ENCODE measurements around the gene DMD.

Gene DMD

DNA sequence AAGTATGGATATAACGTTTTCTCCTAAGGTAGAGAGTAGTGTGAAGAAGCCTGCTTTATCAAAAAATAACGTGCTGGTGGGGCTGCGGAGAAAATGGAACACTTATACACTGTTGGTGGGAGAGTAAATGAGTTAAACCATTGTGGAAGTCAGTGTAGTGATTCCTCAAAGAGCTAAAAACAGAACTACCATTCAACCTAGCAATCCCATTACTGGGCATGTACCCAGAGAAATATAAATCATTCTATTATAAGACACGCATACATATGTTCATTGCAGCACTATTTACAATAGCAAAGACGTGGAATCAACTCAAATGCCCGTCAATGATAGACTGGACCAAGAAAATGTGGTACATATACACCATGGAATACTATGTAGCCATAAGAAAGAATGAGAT is 196.4 kb downstream of the DMD start:
- DNase-seq: no peak

GRCh38 chrX:33014086-33014485 is 197.3 kb downstream of the DMD start:
- DNase-seq: no peak

DNA sequence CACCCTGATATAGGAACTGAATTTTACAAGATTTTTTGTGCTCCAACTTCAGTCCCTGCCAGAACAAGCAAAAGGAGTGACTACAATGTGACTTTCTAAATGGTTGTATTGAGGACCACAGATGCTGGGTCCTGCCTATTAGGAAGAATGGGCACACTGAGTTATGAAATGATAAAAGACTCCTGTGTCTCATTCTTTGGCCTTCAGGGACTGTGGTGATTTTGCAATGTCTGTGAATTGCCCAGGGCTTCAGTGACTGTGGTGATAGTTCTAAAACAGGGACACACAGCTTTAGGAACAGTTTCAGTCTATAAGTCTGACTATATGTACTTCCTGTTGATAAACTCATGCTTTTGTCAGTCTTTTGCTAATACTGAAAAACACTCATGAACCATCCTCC is 210.2 kb downstream of the DMD start:
- DNase-seq: no peak

- DNase-seq: no peak
These were observed 212.6 kb downstream of the DMD start for GRCh38 chrX:32998776-32999175.

DNA sequence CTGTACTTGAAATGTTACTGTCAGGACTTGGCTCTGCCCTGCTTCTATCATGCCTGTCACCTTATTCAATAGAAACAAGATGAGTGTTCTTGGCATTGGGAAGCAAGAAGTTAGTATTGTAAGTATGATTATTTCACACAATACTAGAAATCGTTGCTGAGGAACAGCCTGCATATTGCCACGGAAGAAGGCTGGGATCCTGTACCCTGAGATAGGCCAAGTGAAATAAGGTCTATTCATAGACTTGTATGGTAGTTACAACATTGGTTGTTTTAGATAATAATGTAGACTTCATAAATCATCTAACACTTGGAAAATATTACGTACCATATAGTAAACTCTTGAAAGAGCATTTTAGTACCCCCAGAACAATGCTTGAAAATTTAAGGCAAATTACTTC is 215.9 kb downstream of the DMD start:
- no peak for DNase-seq

GRCh38 chrX:32987142-32987541 is 224.2 kb downstream of the DMD start:
- DNase-seq: no peak

DNA sequence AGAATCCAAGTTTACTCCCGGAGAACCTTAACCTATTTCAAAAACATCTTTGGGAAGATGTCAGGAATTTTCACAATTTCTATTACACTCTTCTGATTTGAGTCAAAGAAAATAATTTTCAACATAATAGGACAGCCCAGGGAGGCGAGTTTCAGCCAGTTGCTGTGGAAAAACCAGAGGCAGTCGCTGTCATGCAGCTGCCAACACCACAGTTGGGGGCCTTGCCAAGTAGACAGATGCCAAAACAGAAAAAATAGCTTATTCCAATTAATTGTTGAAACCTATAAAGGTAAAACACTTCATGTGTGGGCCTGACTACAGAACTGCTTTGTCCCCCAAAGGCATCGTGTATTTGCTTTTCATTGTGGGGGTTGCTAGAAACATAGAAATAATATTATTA is 225.8 kb downstream of the DMD start:
- DNase-seq: no peak

DNA sequence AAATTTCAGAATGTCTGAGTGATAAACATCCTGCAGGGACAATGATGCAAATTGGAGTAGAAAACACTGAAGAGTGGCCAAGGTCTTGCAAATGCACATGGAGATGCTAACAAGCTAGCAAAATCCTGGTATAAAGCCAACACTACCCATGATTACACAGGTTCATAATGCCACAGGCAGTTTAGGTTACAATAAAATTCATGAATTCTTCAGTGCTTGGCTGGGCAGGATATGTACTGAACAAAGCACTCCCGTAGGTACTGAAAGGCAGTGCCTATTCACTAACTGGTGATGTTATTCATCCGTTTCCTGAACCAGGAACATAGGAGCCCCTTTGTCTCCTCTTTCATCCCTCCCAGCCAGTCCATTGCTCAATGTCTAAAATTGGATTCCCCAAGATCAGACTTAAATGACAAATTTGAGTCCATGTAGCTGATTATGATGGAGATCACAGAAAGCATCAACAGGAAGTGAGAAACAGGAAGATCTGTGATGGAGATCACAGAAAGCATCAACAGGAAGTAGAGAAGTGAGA is 244.5 kb downstream of the DMD start:
- DNase-seq: no peak

DNA sequence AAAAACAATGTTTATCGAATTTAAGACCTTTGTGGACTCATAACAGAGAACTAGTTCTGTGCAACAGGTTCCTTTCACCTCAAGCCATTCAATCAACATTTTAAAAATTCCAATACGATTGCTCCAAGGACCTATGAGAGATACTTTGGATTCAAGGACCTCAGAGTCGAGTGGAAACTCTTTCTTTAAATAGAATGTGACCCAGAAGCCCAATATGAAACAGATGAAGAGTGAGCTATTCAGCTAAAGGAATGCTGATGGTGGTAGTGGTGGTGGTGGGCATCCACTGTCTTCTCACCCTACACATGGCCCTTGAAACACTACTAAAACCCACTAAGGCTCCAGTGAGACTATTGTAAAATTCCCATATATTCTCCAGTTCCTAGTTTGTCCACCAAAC is 257.2 kb downstream of the DMD start:
- DNase-seq: no peak

- no peak for DNase-seq
These were observed 263.2 kb downstream of the DMD start for GRCh38 chrX:32948130-32948529.

- DNase-seq: no peak
These were observed 274.3 kb downstream of the DMD start for GRCh38 chrX:32937043-32937442.

GRCh38 chrX:32933548-32933947 is 277.8 kb downstream of the DMD start:
- no peak for DNase-seq

DNA sequence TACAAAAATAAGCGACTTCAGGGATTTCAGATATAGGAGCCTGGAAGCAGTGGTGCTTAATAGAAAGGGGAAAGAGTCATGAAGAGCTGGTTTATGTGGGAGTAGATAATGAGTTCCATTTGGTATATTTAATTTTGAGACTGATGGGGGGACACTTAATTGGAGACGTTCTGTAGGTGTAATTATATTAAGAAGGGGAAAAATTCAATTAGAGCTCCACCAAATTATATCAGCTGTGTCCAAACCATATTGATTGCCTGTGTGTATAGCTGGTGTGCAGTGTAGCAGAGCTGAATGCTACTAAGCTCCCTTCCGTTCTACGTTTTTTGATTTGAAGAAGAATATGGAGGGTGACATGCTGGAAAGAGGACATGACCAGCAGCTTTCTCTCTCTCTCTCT is 282.3 kb downstream of the DMD start:
- no peak for DNase-seq

DNA sequence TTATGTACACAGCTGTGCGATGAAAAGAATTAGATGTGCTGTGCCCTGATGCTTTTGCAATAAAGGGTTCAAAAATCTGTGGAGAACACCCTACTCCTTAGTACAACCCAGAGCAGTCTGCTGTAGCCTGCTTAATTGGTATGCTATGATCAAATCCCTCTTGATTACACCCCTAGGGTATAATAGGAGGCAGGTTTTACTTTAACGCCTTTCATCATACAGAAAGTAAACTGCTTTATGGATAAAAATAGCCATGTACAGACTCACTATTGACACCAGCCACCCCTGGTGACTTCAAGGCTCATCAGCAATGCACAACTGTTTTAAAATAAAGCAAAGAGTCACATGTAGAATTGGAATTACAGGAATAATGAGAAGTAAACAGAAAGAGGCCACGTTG is 315.3 kb downstream of the DMD start:
- DNase-seq: no peak

DNA sequence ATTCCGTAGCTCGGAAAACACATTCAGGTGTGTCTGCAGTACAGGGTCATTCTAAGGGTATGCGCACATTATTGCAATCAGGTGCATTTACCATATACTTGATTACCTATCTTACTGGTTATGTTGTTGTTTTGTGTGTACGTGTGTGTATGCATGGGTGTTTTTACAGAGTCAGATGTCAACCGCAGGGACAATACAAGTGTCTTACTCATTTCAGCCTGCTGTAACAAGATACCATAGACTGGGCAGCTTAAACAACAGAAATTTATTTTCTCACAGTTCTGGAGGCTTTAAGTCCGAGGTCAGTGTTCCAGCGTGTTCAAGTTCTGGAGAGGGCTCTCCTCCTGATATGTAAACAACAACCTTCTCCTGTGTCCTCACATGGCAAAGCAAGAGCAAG is 316.7 kb downstream of the DMD start:
- DNase-seq: no peak

- DNase-seq: no peak
These were observed 317.6 kb downstream of the DMD start for GRCh38 chrX:32893751-32894150.

DNA sequence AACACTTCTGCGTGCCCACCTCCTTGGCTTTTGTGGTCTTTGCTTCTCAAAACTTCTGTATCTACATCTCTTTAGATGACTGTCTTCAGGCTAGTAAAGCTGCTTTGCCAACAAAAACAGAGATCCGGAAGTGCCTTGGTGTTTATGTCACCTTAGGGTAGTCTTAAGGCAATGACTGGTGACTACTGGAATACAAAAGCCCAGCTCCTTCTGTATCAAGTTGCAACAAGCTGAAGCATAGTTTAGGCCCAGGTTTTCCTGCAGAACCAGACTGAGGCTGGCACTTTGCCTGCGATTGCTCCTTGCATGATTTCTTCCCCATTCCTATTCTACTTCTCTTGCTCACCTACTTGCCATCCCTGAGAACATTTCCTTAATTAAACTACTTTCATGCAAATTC is 333.8 kb downstream of the DMD start:
- DNase-seq: no peak

- no peak for DNase-seq
These were observed 336.5 kb downstream of the DMD start for GRCh38 chrX:32874839-32875238.

DNA sequence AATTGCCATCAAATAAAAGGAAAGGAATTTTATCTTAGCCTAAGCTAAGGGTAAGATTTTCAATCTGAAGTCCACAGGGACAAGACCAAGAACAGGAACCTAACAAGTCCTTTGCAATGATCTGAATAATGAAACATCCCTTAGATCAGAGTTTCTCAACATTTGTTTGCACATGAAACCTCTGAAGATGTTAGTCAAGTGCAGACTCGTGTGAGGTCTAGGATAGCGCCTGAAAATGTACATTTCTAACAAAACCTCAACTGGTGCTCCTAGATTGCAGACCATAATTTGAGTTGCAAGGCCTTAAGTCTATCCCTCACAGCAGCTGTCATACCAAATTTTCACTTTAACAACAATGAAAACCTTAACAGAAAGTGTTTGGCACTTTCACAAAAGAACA is 337.6 kb downstream of the DMD start:
- no peak for DNase-seq

DNA sequence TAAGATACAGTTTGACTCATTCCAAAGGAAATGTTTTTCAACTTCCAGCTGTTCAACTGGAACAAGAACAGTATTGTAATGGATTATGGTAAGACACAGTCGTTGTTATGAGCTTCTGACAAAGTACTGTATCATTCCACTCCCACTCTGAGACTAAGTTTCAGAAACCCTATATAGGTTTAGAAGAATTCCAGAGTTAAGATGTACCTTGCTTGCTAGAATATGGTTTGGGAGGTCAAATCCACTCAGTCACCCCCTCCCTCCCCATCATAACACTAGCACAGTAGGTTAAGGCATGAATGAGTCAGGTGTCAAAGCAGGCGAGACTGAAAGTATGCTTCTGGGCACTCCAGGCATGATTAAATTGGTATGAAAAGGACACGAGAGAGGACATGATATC is 339.7 kb downstream of the DMD start:
- no peak for DNase-seq

- no peak for DNase-seq
These were observed 342.8 kb downstream of the DMD start for GRCh38 chrX:32868524-32868895.

- DNase-seq: no peak
These were observed 343.4 kb downstream of the DMD start for GRCh38 chrX:32867781-32868523.

DNA sequence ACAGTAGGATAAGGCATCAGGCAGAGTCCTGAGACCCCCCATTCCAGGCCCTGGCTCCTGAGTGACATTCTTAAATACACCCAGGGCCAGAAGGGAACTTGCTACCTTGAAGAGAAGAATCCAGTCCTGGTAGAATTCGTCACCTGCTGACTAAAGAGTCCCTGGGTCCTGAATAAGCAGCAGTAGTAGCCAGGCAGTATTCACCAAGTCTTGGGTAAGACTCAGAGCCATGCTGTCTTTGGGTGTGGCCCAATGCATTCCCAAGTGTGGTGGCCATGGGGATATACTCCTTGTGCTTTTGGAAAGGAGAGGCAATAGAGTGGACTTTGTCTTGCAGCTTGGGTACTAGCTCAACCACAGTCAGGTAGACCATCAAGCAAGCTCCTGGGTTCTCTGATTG is 359.1 kb downstream of the DMD start:
- DNase-seq: no peak

DNA sequence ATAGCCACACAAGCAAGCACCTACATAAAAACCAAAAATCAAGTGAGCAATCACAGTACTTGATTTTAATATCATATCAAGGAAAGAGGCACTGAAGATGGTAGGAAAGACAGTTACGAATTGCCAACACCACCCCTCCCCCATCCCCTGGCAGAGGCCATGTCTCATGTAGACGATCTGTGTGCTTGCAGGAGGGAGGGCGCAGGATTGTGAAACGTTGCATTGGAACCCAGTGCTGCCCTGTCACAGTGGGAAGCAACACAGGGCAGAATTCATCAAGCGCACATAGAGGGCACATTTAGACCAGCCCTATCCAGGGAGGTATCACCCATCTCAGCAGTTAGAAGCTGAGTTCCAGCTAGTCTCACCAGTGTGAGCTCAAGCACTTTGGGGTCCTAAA is 359.8 kb downstream of the DMD start:
- no peak for DNase-seq

GRCh38 chrX:32847921-32848320 is 363.4 kb downstream of the DMD start:
- no peak for DNase-seq
